DOHH2 (cell line): ENCODE results near the gene MAP1B.
A peak's percentile ranks its signal among the peaks of the same experiment; 100 is the strongest.

Experiments used
- H3F3A ChIP-seq: fragments of 200-600 bp; sonication (generic), shearing (Covaris generic); 2 replicates; pipeline ENCODE4 v1.6.0; 2016; ENCODE audit warnings: antibody characterized with exemption, mild to moderate bottlenecking; ENCODE audit not compliant: control insufficient read depth, insufficient read depth
- H3K27ac ChIP-seq: fragments of 200-600 bp; sonication (generic); 2 replicates; pipeline ENCODE4 v1.5.1; 2014; ENCODE audit warnings: low read depth, mild to moderate bottlenecking, low read length, moderate library complexity
- H3K27me3 ChIP-seq: fragments of 200-600 bp; sonication (generic); 2 replicates; pipeline ENCODE4 v1.6.1; 2014; ENCODE audit warnings: mild to moderate bottlenecking, low read length, mixed read lengths; ENCODE audit not compliant: control insufficient read depth
- H3K36me3 ChIP-seq: fragments of 200-600 bp; sonication (generic); 2 replicates; pipeline ENCODE4 v1.6.1; 2014; ENCODE audit warnings: mild to moderate bottlenecking, low read length, moderate library complexity, mixed read lengths; ENCODE audit not compliant: control insufficient read depth
- H3K4me1 ChIP-seq: fragments of 200-600 bp; sonication (generic); 2 replicates; pipeline ENCODE4 v1.6.1; 2014; ENCODE audit warnings: mild to moderate bottlenecking, low read length, mixed read lengths; ENCODE audit not compliant: control insufficient read depth
- H3K4me2 ChIP-seq: fragments of 200-600 bp; sonication (generic); 2 replicates; pipeline ENCODE4 v1.6.0; 2014; ENCODE audit warnings: mild to moderate bottlenecking, low read length, moderate library complexity
- H3K4me3 ChIP-seq: fragments of 200-600 bp; sonication (generic); 2 replicates; pipeline ENCODE4 v1.5.1; 2014; ENCODE audit warnings: mild to moderate bottlenecking, low read length, mixed read lengths
- H3K79me2 ChIP-seq: fragments of 200-600 bp; sonication (generic); 2 replicates; pipeline ENCODE4 v1.6.1; 2014; ENCODE audit warnings: mild to moderate bottlenecking, low read length, mixed read lengths; ENCODE audit not compliant: control insufficient read depth
- H3K9me2 ChIP-seq: fragments of 200-600 bp; sonication (generic); replicated peaks from 2 replicates; pipeline ENCODE4 v1.6.1; 2014; ENCODE audit warnings: mild to moderate bottlenecking, low read length, mixed read lengths; ENCODE audit not compliant: control insufficient read depth
- H3K9me3 ChIP-seq: fragments of 200-600 bp; sonication (generic); 2 replicates; pipeline ENCODE4 v1.6.1; 2014; ENCODE audit warnings: antibody characterized with exemption, low read length, mixed read lengths; ENCODE audit not compliant: control insufficient read depth, insufficient read depth
- H4K20me1 ChIP-seq: fragments of 200-600 bp; sonication (generic); 2 replicates; pipeline ENCODE4 v1.6.0; 2014; ENCODE audit warnings: low read depth, mild to moderate bottlenecking, antibody characterized with exemption, low read length, moderate library complexity; ENCODE audit not compliant: control insufficient read depth, insufficient read depth
- CTCF ChIP-seq: fragments of 200-600 bp; sonication (generic); IDR thresholded peaks from one replicate; pipeline ENCODE4 v1.5.1; 2014; ENCODE audit warnings: antibody characterized with exemption, mild to moderate bottlenecking, low read depth, low read length; ENCODE audit not compliant: poor library complexity, severe bottlenecking
- EZH2phosphoT487 ChIP-seq: fragments of 200-600 bp; sonication (generic); IDR thresholded peaks from 2 replicates; pipeline ENCODE4 v1.6.1; 2017; ENCODE audit warnings: borderline replicate concordance, mild to moderate bottlenecking, antibody characterized with exemption, low read length, moderate library complexity, mixed read lengths

MAP1B gene

DNA sequence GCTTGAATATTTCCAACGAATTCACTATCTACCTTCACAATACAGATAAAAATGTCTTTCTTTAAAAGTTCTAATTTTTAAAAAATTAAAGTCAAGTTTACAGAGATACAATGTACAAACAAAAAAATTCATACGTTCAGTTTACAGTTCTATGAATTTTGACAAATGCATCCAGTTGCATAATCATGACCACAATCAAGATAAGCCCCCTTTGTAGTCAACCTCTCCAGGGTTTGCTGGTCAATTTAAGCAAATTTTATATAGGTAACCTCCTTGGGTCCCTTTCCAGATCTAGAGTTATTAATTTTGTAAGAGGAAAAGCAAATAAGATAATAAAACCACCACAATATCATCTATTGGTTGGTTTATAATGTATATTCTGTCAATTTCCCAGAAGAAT lies 136.4 kb downstream of the MAP1B start:
- TF ChIP-seq EZH2phosphoT487, result no peak
- Histone ChIP-seq H3K27me3 (no peaks in the 10 kb centered on the region), H3K4me1 (peaks cover 7% of the 10 kb centered on the region), H3K27ac (no peak overlapping the region), H3K4me2 (no peak overlapping the region), H3K9me3 (no peaks in the 10 kb centered on the region), H4K20me1 (no peaks in the 10 kb centered on the region), H3K79me2 (peaks cover 52% of the 10 kb centered on the region), H3K36me3 (peaks cover 30% of the 10 kb centered on the region), H3K9me2 (no peaks in the 10 kb centered on the region), H3K4me3 (no peak overlapping the region), H3F3A (0 out of 2 replicates have a peak, but pooled peaks cover 4% of the 10 kb centered on the region)

DNA sequence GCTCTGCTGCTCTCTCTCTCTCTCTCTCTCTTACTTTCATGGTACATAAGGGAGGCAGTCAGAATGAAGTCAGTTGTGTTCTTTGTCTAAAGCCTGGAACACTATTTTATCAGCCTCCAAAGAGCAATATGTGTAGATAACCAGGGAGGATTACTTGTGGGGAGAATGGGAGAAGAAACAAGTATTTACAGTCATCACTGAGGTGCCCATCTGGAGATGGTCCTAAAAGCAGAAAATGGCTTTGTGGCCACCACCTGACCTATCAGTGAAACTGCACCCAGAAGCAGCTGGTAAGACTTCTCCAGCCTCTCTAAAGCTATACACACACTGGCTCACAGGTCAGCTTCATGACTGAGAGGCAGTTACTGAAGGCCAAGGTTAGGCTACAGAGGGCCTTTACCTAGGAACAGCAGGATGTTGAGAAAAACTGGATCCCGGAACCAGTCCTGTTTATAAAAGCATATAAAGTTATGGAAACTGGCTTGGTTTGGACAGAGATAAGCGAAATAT lies 137.6 kb downstream of the MAP1B start:
- Histone ChIP-seq H3K27me3 (no peaks in the 10 kb centered on the region), H3K9me2 (no peaks in the 10 kb centered on the region), H4K20me1 (no peaks in the 10 kb centered on the region), H3K4me2 (no peak overlapping the region), H3K4me1 (peaks cover 7% of the 10 kb centered on the region), H3F3A (0 out of 2 replicates have a peak, but pooled peaks cover 4% of the 10 kb centered on the region), H3K4me3 (no peak overlapping the region), H3K36me3 (peaks cover 22% of the 10 kb centered on the region), H3K79me2 (peaks cover 56% of the 10 kb centered on the region), H3K27ac (no peak overlapping the region), H3K9me3 (no peaks in the 10 kb centered on the region)
- peak; percentile 26 for TF ChIP-seq CTCF
- no peak for TF ChIP-seq EZH2phosphoT487

DNA sequence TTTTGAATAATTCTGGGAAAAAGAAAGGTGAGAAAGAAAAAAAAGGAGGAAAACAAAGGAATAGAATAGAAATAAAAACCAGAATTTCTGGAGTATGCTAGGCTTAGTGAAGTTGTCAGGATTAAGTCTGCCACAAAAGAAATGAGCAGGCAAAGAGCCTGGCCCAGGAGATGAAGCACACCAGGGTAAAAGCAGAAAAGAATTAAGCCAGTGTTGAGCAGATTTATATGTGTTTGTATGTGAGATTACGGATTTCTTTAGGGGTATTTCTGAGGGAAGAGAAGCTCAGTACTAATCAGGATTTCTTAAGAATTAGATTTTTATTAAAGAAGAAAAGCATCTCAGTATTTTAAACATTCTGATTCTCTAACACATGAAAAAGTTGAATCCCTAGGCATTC lies 138.3 kb downstream of the MAP1B start:
- H3K9me2 ChIP-seq, result no peaks in the 10 kb centered on the region
- H3K36me3 ChIP-seq, result peaks cover 20% of the 10 kb centered on the region
- H3K4me1 ChIP-seq, result peaks cover 7% of the 10 kb centered on the region
- no peaks in the 10 kb centered on the region for H3K27me3 ChIP-seq
- no peak overlapping the region for H3K27ac ChIP-seq
- 0 out of 2 replicates have a peak, but pooled peaks cover 4% of the 10 kb centered on the region for H3F3A ChIP-seq
- peaks cover 59% of the 10 kb centered on the region for H3K79me2 ChIP-seq
- H3K4me3 ChIP-seq, result no peak overlapping the region
- no peaks in the 10 kb centered on the region for H4K20me1 ChIP-seq
- H3K9me3 ChIP-seq, result no peaks in the 10 kb centered on the region
- TF ChIP-seq EZH2phosphoT487 (no peak), CTCF (no peak)
- no peak overlapping the region for H3K4me2 ChIP-seq

DNA sequence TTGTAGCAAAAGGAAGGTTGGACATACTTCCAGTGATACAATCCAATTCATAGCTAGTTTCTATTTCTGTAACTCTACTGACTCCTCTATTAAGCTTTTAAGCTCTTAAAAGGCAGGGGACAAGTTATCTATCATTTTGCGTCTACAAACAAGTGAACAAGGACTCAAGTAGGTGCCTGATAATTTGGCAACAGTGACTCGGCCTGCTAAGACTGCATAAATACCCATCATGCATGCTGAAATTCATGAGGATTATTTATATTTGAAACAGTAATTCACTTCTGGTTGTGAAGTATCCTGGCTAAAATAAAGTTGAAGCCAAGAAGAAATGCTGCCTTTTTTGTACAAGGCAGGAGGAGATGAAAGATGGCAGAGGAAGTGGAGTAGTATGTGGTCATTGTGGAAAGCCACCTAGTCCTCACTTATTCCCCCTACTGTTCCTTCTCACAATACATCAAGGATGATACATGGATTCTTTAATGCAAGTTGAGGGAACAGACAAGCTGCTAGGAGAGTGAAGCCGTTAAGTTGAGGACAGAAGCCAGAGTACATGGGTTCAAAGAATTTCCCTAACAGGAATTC lies 138.8 kb downstream of the MAP1B start:
- peaks cover 7% of the 10 kb centered on the region for H3K4me1 ChIP-seq
- no peak overlapping the region for H3K4me2 ChIP-seq
- no peak overlapping the region for H3K27ac ChIP-seq
- TF ChIP-seq EZH2phosphoT487, result no peak
- peak; percentile 43 for TF ChIP-seq CTCF
- H3K9me2 ChIP-seq, result no peaks in the 10 kb centered on the region
- no peaks in the 10 kb centered on the region for H3K27me3 ChIP-seq
- 0 out of 2 replicates have a peak, but pooled peaks cover 4% of the 10 kb centered on the region for H3F3A ChIP-seq
- no peaks in the 10 kb centered on the region for H4K20me1 ChIP-seq
- no peaks in the 10 kb centered on the region for H3K9me3 ChIP-seq
- peaks cover 22% of the 10 kb centered on the region for H3K36me3 ChIP-seq
- no peak overlapping the region for H3K4me3 ChIP-seq
- peaks cover 59% of the 10 kb centered on the region for H3K79me2 ChIP-seq
